H1 (cell line): ENCODE results near the gene RAB30. TPM values are rescaled to one million over a fixed set of nuclear protein-coding genes. Genes with fewer than 3 reads are reported as not detected.

ENCODE experiments used
- CTCF ChIA-PET: fragments of 300-600 bp; sonication (Branson Sonifier 250); formaldehyde crosslinking; loops from one replicate; lab custom pipeline; 2021; ENCODE audit not compliant: partially characterized antibody; lab: Charles Lee
- POLR2A ChIA-PET: fragments of 300-600 bp; sonication (Branson Sonifier 250); formaldehyde crosslinking; loops from one replicate; lab custom pipeline; 2021; ENCODE audit warnings: inconsistent platforms; ENCODE audit not compliant: partially characterized antibody; lab: Charles Lee
- DNase-seq, 2 experiments: peaks; one replicate each; pipeline versions ENCODE4 v3.0.0 to v3.0.0-alpha.2; 2010 to 2022; ENCODE audit warnings: low spot score in 2 of 2, low read depth in 1 of 2, mixed read lengths in 1 of 2
- FAIRE-seq: peaks from 2 replicates; lab custom pipeline; 2011; peaks lifted over from hg19 to GRCh38; lab: Jason Lieb, UNC
- H2AFZ ChIP-seq: 2 replicates; pipeline ENCODE4 v1.8.1; 2012; ENCODE audit warnings: low read length, inconsistent platforms
- H2AK5ac ChIP-seq: 2 replicates; pipeline ENCODE4 v1.6.1; 2013; ENCODE audit warnings: low read depth, low read length
- H2BK120ac ChIP-seq: replicated peaks from 2 replicates; pipeline ENCODE3; 2013; ENCODE audit warnings: low read depth, low read length, inconsistent platforms
- H2BK12ac ChIP-seq: 2 replicates; pipeline ENCODE4 v1.6.1; 2013; ENCODE audit warnings: low read depth, low read length
- H2BK15ac ChIP-seq: 2 replicates; pipeline ENCODE4 v1.6.1; 2013; ENCODE audit warnings: low read length
- H2BK20ac ChIP-seq: 2 replicates; pipeline ENCODE4 v1.6.1; 2013; ENCODE audit warnings: low read length
- H2BK5ac ChIP-seq: 2 replicates; pipeline ENCODE4 v1.6.1; 2013; ENCODE audit warnings: low read depth, low read length
- H3K14ac ChIP-seq: 2 replicates; pipeline ENCODE4 v1.6.1; 2013; ENCODE audit warnings: inconsistent platforms; ENCODE audit not compliant: insufficient read length
- H3K18ac ChIP-seq: 2 replicates; pipeline ENCODE4 v1.6.1; 2013; ENCODE audit warnings: low read length; ENCODE audit errors: extremely low read depth
- H3K23ac ChIP-seq: 2 replicates; pipeline ENCODE4 v1.6.1; 2013; ENCODE audit warnings: inconsistent platforms; ENCODE audit not compliant: insufficient read length
- H3K23me2 ChIP-seq: 2 replicates; pipeline ENCODE4 v1.6.1; 2013; ENCODE audit warnings: low read depth, low read length
- H3K27ac ChIP-seq: 2 replicates; pipeline ENCODE4 v1.6.1; 2011; ENCODE audit warnings: low read depth, low read length, inconsistent platforms
- H3K27me3 ChIP-seq, 4 experiments: replicated peaks in 1 of 4; 1 replicate in 1 of 4; 2 replicates in 3 of 4; pipeline versions ENCODE4 v1.6.1 to v1.8.1; 2011 to 2013; ENCODE audit warnings: low read length in 3 of 4, mild to moderate bottlenecking in 3 of 4, inconsistent platforms in 2 of 4, mixed read lengths in 2 of 4, moderate library complexity in 1 of 4; ENCODE audit not compliant: control insufficient read depth in 3 of 4, insufficient read depth in 3 of 4; ENCODE audit errors: extremely low read depth in 1 of 4
- H3K36me3 ChIP-seq, 4 experiments: 2 replicates each; pipeline versions ENCODE4 v1.6.1 to v1.8.1; 2011 to 2013; ENCODE audit warnings: mild to moderate bottlenecking in 4 of 4, low read length in 3 of 4, moderate library complexity in 2 of 4, control low read depth in 1 of 4, inconsistent platforms in 1 of 4; ENCODE audit not compliant: insufficient read depth in 4 of 4, control insufficient read depth in 2 of 4
- H3K4ac ChIP-seq: replicated peaks from 2 replicates; pipeline ENCODE3; 2013; ENCODE audit warnings: low read length, low read depth, mixed read lengths, inconsistent platforms; ENCODE audit not compliant: insufficient read length
- H3K4me1 ChIP-seq, 4 experiments: replicated peaks in 1 of 4; 1 replicate in 1 of 4; 2 replicates in 3 of 4; pipeline versions ENCODE4 v1.6.1 to v1.8.1; 2011 to 2013; ENCODE audit warnings: low read length in 3 of 4, inconsistent platforms in 2 of 4, mixed read lengths in 1 of 4; ENCODE audit not compliant: insufficient read depth in 4 of 4, control insufficient read depth in 3 of 4
- H3K4me2 ChIP-seq, 2 experiments: 2 replicates each; pipeline versions ENCODE4 v1.6.1 to v1.8.1; 2011 to 2013; ENCODE audit warnings: low read depth in 2 of 2, low read length in 2 of 2, control low read depth in 1 of 2, inconsistent platforms in 1 of 2, mild to moderate bottlenecking in 1 of 2; ENCODE audit not compliant: insufficient read depth in 1 of 2
- H3K4me3 ChIP-seq, 4 experiments: fragments of 200-600, 300-600 bp in 1 of 4; sonication (generic), shearing (Covaris generic), sonication (Bioruptor Twin) in 1 of 4; 2 replicates each; pipeline versions ENCODE4 v1.5.1 to v1.8.1; 2011 to 2016; ENCODE audit warnings: low read length in 4 of 4, low read depth in 3 of 4, control low read depth in 2 of 4, inconsistent platforms in 2 of 4, mild to moderate bottlenecking in 2 of 4, mixed read lengths in 1 of 4, moderate library complexity in 1 of 4; ENCODE audit not compliant: insufficient read depth in 2 of 4; ENCODE audit errors: extremely low read depth in 1 of 4
- H3K56ac ChIP-seq: replicated peaks from 2 replicates; pipeline ENCODE3; 2013; ENCODE audit warnings: low read depth, mild to moderate bottlenecking, mixed read lengths, low read length, inconsistent platforms; ENCODE audit not compliant: insufficient read length
- H3K79me1 ChIP-seq: 2 replicates; pipeline ENCODE4 v1.6.1; 2013; ENCODE audit warnings: low read depth, low read length, control low read depth
- H3K79me2 ChIP-seq, 2 experiments: 2 replicates each; pipeline versions ENCODE4 v1.6.1 to v1.8.1; 2012 to 2013; ENCODE audit warnings: low read length in 2 of 2, mild to moderate bottlenecking in 2 of 2, inconsistent platforms in 1 of 2; ENCODE audit not compliant: insufficient read depth in 2 of 2, control insufficient read depth in 1 of 2
- H3K9ac ChIP-seq, 4 experiments: replicated peaks in 1 of 4; 1 replicate in 1 of 4; 2 replicates in 3 of 4; pipeline versions ENCODE4 v1.6.1 to v1.8.1; 2011 to 2013; ENCODE audit warnings: low read depth in 3 of 4, low read length in 3 of 4, control low read depth in 2 of 4, mild to moderate bottlenecking in 2 of 4, moderate library complexity in 2 of 4, inconsistent platforms in 1 of 4; ENCODE audit errors: extremely low read depth in 1 of 4
- H3K9me3 ChIP-seq, 2 experiments: 2 replicates each; pipeline versions ENCODE4 v1.6.1 to v1.8.1; 2012 to 2013; ENCODE audit warnings: mild to moderate bottlenecking in 2 of 2, moderate library complexity in 2 of 2, control low read depth in 1 of 2, inconsistent platforms in 1 of 2, low read depth in 1 of 2, low read length in 1 of 2, mixed read lengths in 1 of 2; ENCODE audit not compliant: insufficient read depth in 2 of 2
- H4K20me1 ChIP-seq, 2 experiments: replicated peaks in 1 of 2; 2 replicates each; pipeline versions ENCODE3 to v1.8.1; 2011 to 2013; ENCODE audit warnings: inconsistent platforms in 2 of 2, low read length in 2 of 2, mild to moderate bottlenecking in 1 of 2; ENCODE audit not compliant: insufficient read depth in 2 of 2, control insufficient read depth in 1 of 2
- H4K5ac ChIP-seq: 2 replicates; pipeline ENCODE4 v1.6.1; 2013; ENCODE audit warnings: low read length, low read depth, mixed read lengths, inconsistent platforms; ENCODE audit not compliant: insufficient read length
- H4K8ac ChIP-seq: 2 replicates; pipeline ENCODE4 v1.8.0; 2013; ENCODE audit warnings: mild to moderate bottlenecking, moderate library complexity, low read length, inconsistent platforms; ENCODE audit not compliant: insufficient read depth; ENCODE audit errors: extremely low read depth
- H4K91ac ChIP-seq: replicated peaks from 2 replicates; pipeline ENCODE3; 2013; ENCODE audit warnings: low read length, mixed read lengths, inconsistent platforms; ENCODE audit not compliant: insufficient read length
- CEBPB ChIP-seq: IDR thresholded peaks from 2 replicates; pipeline ENCODE4 v1.6.1; 2012; ENCODE audit warnings: low read depth, low read length
- CTBP2 ChIP-seq: IDR thresholded peaks from 2 replicates; pipeline ENCODE4 v1.7.0; 2011; ENCODE audit warnings: borderline replicate concordance, mild to moderate bottlenecking, moderate library complexity, mixed read lengths, low read length; ENCODE audit not compliant: insufficient read depth, insufficient read length
- EGR1 ChIP-seq: IDR thresholded peaks from 2 replicates; pipeline ENCODE4 v1.6.1; 2011; ENCODE audit warnings: low read depth, low read length, borderline replicate concordance
- KDM5A ChIP-seq: fragments of 200-600 bp; IDR thresholded peaks from 2 replicates; pipeline ENCODE4 v1.7.1; 2012; ENCODE audit warnings: mild to moderate bottlenecking, low read length, inconsistent platforms, mixed read lengths
- MAFK ChIP-seq: IDR thresholded peaks from 2 replicates; pipeline ENCODE4 v1.6.1; 2012; ENCODE audit warnings: low read depth, mild to moderate bottlenecking, improper control_type of control experiment, low read length
- POU5F1 ChIP-seq: IDR thresholded peaks from 2 replicates; pipeline ENCODE4 v1.6.1; 2011; ENCODE audit warnings: low read depth, mild to moderate bottlenecking, low read length, moderate library complexity
- SIN3A ChIP-seq, 2 experiments: IDR thresholded peaks in 1 of 2; conservative IDR thresholded peaks in 1 of 2; 2 replicates each; pipeline ENCODE4 v1.6.1; 2011 to 2012; ENCODE audit warnings: low read length in 2 of 2, improper control_type of control experiment in 1 of 2, low read depth in 1 of 2, mild to moderate bottlenecking in 1 of 2
- WGBS, 2 experiments: shearing (Covaris generic) in 1 of 2; methylation state at CpG; one replicate each; pipeline versions ENCODE4 v1.1.6 to v1.1.7; 2013 to 2015; ENCODE audit warnings: low lambda C conversion rate in 2 of 2, mixed read lengths in 2 of 2, inconsistent platforms in 1 of 2, low coverage in 1 of 2, missing lambda C conversion rate in 1 of 2; ENCODE audit not compliant: insufficient replicate concordance in 2 of 2, insufficient coverage in 1 of 2, insufficient read length in 1 of 2; ENCODE audit errors: extremely low coverage in 1 of 2, missing lambda C conversion rate in 1 of 2; 5-methylcytosine and 5-hydroxymethylcytosine counted together
- polyA plus RNA-seq, 7 experiments: library from polyadenylated mRNA; depleted of rRNA in 3 of 7; stranded (reverse) in 5 of 7; unstranded in 2 of 7; fragments of >200 nt in 5 of 7; fragments of 200-250 nt in 2 of 7; gene quantifications; 1 replicate in 5 of 7; 2 replicates in 1 of 7; 4 replicates in 1 of 7; pipeline versions ENCODE4 v1.2.1 to v1.2.3, GENCODE V29; 2011 to 2013; ENCODE audit warnings: missing spikeins in 2 of 7, mixed read lengths in 2 of 7
- total RNA-seq: library from RNA; stranded (reverse); fragmentation: NEBNext Ultra II Directional; extraction: Animal tissue kit (Norgen Biotek cat#: 25700); gene quantifications from 2 replicates; pipeline ENCODE4 v1.2.1, GENCODE V29; 2021
- TF ChIP-seq, protein P1 (sequence below): IDR thresholded peaks from 2 replicates; pipeline ENCODE4 v1.6.1; 2012; ENCODE audit warnings: low read length, inconsistent platforms

Gene RAB30
- total and polyA plus RNA-seq, 2 of the 8 experiments (the other 6 are each of a cell fraction or from before 2014, with no cell fraction given): 1.6 to 11.7 TPM

DNA sequence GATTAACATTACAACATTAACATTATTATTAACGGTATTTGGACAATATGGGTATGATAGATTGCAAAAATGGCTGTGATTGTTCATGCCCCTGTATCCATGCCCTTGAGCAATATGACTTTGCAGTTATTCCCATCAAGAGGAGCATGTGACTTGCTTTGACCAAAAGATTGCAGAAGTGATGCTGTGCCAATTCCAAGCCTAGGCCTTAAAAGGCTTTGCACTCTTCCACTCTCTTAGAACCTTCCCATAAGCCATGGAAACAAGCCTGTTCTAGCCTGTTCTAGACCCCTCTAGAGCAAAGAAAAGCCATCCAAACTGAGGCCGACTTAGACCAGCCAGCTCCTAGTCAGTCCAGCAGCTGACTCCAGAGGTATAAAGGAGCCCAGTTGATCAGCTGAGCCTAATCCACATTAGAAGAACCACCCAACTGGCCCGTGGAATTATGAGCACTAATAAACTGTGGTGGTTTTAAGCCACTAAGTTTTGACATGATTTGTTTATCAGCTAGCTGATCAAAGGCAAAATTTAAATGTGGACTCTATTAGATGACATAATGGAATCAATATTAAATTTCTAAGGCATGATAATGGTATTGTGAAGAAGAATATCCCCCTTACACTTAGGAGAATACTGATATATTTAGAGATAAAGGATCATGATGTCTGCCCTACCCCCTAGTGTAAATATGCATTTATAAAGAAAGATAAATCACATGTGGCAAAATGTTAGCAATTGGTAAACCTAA is 28.6 kb downstream of the RAB30 start:
- Histone ChIP-seq H3K4ac (no peak overlapping the region), H4K20me1 (no peaks in the 10 kb centered on the region), H3K18ac (no peak overlapping the region), H3K36me3 (no peaks in the 10 kb centered on the region), H3K4me1 (peaks cover 0 to 7% (median 2%) of the 10 kb centered on the region in 4 experiments; a peak in 2 of 7 replicates), H2BK20ac (no peak overlapping the region), H3K9me3 (no peaks in the 10 kb centered on the region), H3K9ac (no peak overlapping the region), H3K27me3 (no peaks in the 10 kb centered on the region), H3K23ac (no peak overlapping the region), H2AFZ (no peak overlapping the region), H3K14ac (no peak overlapping the region), H3K79me2 (no peaks in the 10 kb centered on the region), H3K79me1 (no peaks in the 10 kb centered on the region; the same call in 1 of the 2 replicates), H3K56ac (no peak overlapping the region), H4K91ac (no peak overlapping the region), H2BK12ac (no peak overlapping the region), H2BK120ac (no peak overlapping the region), H4K8ac (no peak overlapping the region), H4K5ac (no peak overlapping the region), H2BK5ac (no peak overlapping the region), H3K4me3 (no peak overlapping the region), H3K4me2 (no peak overlapping the region), H2BK15ac (no peak overlapping the region), H3K27ac (no peak overlapping the region), H2AK5ac (no peak overlapping the region), H3K23me2 (no peaks in the 10 kb centered on the region)
- no peak for FAIRE-seq
- ChIA-PET POLR2A (no interaction called here), CTCF (no interaction called here)
- 82% methylated on average over 3 of the region's 3 CpGs; no CpG with 5 or more reads in 1 of the 2 experiments for WGBS, 2 experiments
- no peak for DNase-seq
- TF ChIP-seq POU5F1: no peak
- no peak for TF ChIP-seq SIN3A (conservative IDR thresholded peaks at IDR 0.05 in 1 of 2, IDR thresholded peaks at IDR 0.05 in 1 of 2; ENCODE audit: low read depth in 1 of 2, low read length in 2 of 2)
- no peak for TF ChIP-seq EGR1
- no peak for TF ChIP-seq KDM5A
- TF ChIP-seq MAFK: no peak
- TF ChIP-seq CEBPB: no peak
- TF ChIP-seq, protein P1, sequence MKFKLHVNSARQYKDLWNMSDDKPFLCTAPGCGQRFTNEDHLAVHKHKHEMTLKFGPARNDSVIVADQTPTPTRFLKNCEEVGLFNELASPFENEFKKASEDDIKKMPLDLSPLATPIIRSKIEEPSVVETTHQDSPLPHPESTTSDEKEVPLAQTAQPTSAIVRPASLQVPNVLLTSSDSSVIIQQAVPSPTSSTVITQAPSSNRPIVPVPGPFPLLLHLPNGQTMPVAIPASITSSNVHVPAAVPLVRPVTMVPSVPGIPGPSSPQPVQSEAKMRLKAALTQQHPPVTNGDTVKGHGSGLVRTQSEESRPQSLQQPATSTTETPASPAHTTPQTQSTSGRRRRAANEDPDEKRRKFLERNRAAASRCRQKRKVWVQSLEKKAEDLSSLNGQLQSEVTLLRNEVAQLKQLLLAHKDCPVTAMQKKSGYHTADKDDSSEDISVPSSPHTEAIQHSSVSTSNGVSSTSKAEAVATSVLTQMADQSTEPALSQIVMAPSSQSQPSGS: no peak
- TF ChIP-seq CTBP2: no peak
